HG03159 (cell line): ENCODE measurements around the gene CCR2.

Experiments
- ATAC-seq: cut with Tn5 transposase; IDR thresholded peaks from one replicate; pipeline ENCODE4 v1.9.1; 2021; ENCODE audit warnings: mild to moderate bottlenecking, moderate library complexity; ENCODE audit not compliant: unreplicated experiment

CCR2 gene

GRCh38 chr3:46354478-46354877 is 567 bp downstream of the CCR2 start:
- ATAC-seq = no peak

DNA sequence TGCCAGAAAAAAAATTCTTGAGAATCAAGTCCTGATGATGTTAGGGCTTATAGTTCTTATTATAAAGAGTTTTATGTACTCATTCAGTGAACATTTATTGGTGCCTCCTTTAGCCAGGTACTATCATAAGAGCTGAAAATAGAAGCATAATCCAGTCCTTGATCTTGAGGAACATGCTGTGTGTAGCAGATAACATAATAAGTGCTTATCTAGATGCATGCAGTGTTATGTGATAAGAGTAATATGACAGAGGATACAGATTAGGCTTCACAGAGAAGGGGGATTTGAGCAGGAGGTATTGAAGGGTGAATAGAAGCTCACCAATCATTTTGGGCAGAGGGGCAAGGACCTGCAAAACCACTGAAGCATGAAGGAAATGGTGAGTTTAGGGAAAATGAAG is 1.1 kb downstream of the CCR2 start:
- ATAC-seq = no peak

GRCh38 chr3:46356276-46356675 is 2.4 kb downstream of the CCR2 start:
- no peak for ATAC-seq

GRCh38 chr3:46356909-46357308 is 3.0 kb downstream of the CCR2 start:
- no peak for ATAC-seq

DNA sequence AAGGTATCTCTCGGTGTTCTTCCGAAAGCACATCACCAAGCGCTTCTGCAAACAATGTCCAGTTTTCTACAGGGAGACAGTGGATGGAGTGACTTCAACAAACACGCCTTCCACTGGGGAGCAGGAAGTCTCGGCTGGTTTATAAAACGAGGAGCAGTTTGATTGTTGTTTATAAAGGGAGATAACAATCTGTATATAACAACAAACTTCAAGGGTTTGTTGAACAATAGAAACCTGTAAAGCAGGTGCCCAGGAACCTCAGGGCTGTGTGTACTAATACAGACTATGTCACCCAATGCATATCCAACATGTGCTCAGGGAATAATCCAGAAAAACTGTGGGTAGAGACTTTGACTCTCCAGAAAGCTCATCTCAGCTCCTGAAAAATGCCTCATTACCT is 4.6 kb downstream of the CCR2 start:
- no peak for ATAC-seq

GRCh38 chr3:46359733-46360493 is 6.0 kb downstream of the CCR2 start:
- ATAC-seq = peak; percentile 66

DNA sequence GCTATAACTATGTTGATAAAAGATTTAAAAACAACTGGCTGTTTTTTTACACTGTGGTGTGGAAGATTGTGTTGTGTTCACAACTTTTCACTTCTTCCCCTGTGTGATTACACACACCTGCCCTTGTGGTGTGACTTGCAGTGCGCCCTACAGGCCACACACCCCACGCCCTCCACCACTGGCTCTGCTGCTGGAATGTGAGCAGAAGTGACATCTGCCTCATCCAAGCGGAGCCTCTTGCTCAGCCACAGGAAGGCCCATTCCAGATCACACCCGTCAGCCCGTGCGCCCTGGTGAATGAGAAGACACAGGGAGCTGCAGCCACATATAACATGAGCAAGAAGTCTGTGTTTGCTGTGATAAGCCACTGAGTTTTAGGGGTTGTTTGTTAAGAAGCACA is 7.0 kb downstream of the CCR2 start:
- no peak for ATAC-seq

DNA sequence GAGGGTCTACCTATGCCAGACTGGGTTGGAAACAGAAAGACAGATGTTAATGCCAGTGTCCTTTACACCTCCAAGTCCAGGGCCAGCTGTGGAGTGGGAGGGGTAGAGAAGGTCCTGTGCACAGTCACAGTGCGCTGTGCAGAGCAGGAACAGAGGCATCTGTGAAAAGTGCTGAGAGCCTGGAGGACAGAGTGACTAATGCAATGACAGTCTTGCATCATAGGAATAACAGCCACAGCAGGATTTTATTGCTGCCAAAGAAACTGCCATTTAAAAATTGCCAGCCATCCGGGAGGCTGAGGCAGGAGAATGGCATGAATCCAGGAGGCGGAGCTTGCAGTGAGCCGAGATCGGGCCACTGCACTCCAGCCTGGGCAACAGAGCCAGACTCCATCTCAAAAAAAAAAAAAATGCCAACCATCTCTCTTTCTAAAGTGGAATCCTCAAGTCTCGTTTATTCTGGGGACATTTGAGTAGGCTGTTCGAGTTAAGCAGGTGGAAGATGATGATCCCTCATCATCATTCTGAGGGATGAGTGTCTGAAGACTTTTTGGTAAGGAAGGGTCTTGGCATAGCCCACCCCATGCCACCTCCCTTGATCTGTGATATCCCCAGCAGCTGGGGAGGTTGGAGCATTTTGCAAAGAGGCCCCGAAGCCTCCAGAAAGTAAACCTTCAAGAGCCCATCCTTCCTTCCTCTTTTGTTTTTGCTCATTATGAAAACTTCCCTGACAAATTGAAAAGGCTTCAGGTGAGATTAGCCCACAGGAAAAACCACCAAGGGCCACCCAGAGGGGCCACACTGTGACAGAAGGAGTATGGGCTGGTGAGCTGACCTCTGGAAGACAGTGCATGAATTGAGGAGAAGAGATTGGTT is 7.7 kb downstream of the CCR2 start:
- ATAC-seq = no peak

DNA sequence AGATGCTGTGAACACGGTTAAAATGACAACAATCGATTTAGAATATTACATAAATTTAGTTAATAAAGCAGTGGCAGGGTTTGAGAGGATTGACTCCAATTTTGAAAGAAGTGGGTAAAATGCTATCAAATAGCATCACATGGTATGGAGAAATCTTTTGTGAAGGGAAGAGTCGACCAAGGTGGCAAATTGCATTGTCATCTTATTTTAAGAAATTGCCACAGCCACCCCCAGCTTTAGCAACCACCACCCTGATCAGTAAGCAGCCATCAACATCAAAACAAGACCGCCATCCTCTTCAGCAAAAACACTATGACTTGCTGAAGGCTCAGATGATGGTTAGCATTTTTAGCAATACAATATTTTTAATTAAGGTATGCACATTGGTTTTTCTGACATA is 11.1 kb downstream of the CCR2 start:
- ATAC-seq = no peak

- ATAC-seq = no peak
These were observed 12.0 kb downstream of the CCR2 start for GRCh38 chr3:46365737-46366524.

GRCh38 chr3:46367811-46368210 is 13.9 kb downstream of the CCR2 start:
- ATAC-seq = no peak

GRCh38 chr3:46368569-46368968 is 14.7 kb downstream of the CCR2 start:
- no peak for ATAC-seq

- no peak for ATAC-seq
These were observed 15.2 kb downstream of the CCR2 start for GRCh38 chr3:46369151-46369550.

GRCh38 chr3:46369675-46370132 is 15.8 kb downstream of the CCR2 start:
- ATAC-seq = no peak

- ATAC-seq = no peak
These were observed 17.1 kb downstream of the CCR2 start, which contains the start of gene CCR5 for GRCh38 chr3:46370839-46371518. Gene CCR5, plus strand, starts transcription at chr3:46370946. Its CDS starts 1,957 bp downstream, at chr3:46372903.

- ATAC-seq = no peak
These were observed 17.8 kb downstream of the CCR2 start for GRCh38 chr3:46371519-46372340.

- no peak for ATAC-seq
These were observed 18.8 kb downstream of the CCR2 start for GRCh38 chr3:46372492-46373359.

- ATAC-seq = no peak
These were observed 20.8 kb downstream of the CCR2 start for GRCh38 chr3:46374755-46375154.

GRCh38 chr3:46375218-46375617 is 21.3 kb downstream of the CCR2 start:
- ATAC-seq = no peak
